H4 (cell line): ENCODE data around the gene VSIG2. TPM values are rescaled to one million over a fixed set of nuclear protein-coding genes. Genes with fewer than 3 reads are reported as not detected.

Source experiments
- DNase-seq: peaks from one replicate; pipeline ENCODE4 v3.0.0-alpha.2; 2015; ENCODE audit warnings: low spot score
- total RNA-seq: library from RNA; depleted of rRNA; stranded (reverse); fragments of >200 nt; shearing (Covaris generic); gene quantifications from 2 replicates; pipeline ENCODE4 v1.2.3, GENCODE V29; 2014; rRNA removed

VSIG2 gene
- total RNA-seq, 1 experiment from 2014 or later, result not detected

GRCh38 chr11:124724979-124725718 is 26.9 kb downstream of the VSIG2 start:
- DNase-seq, result no peak

GRCh38 chr11:124722176-124722575 is 29.9 kb downstream of the VSIG2 start:
- DNase-seq, result no peak

- no peak for DNase-seq
Measured at GRCh38 chr11:124719534-124719933, 32.5 kb downstream of the VSIG2 start.

GRCh38 chr11:124718801-124719200 is 33.3 kb downstream of the VSIG2 start:
- DNase-seq, result no peak

- no peak for DNase-seq
Measured at GRCh38 chr11:124717786-124718651, 34.0 kb downstream of the VSIG2 start.

GRCh38 chr11:124717421-124717785 is 34.7 kb downstream of the VSIG2 start:
- no peak for DNase-seq

GRCh38 chr11:124716591-124716990 is 35.5 kb downstream of the VSIG2 start:
- no peak for DNase-seq

GRCh38 chr11:124712392-124712791 is 39.7 kb downstream of the VSIG2 start:
- DNase-seq, result no peak

- DNase-seq, result no peak
Measured at GRCh38 chr11:124707829-124708228, 44.2 kb downstream of the VSIG2 start.

- no peak for DNase-seq
Measured at GRCh38 chr11:124700028-124700427, 52.0 kb downstream of the VSIG2 start.

- no peak for DNase-seq
Measured at GRCh38 chr11:124699547-124699946, 52.5 kb downstream of the VSIG2 start.

Other genes with a start within 250 kb of the VSIG2 start
- not detected in 2 replicates for gene OR8B12, start 208.6 kb downstream of the VSIG2 start, total RNA-seq
- not detected in 2 replicates for gene OR8A1, start 182.3 kb downstream of the VSIG2 start, total RNA-seq
- gene PANX3, start 140.8 kb downstream of the VSIG2 start, total RNA-seq, result not detected in 2 replicates
- 22.8 and 24.8 TPM in 2 replicates for gene TBRG1, start 129.4 kb downstream of the VSIG2 start, total RNA-seq
- gene SIAE, start 78.5 kb downstream of the VSIG2 start, total RNA-seq, result 18.7 and 22.8 TPM in 2 replicates
- 18.6 and 22.4 TPM in 2 replicates for gene SPA17, start 78.4 kb downstream of the VSIG2 start, total RNA-seq
- gene NRGN, start 12.3 kb downstream of the VSIG2 start, total RNA-seq, result 7.1 and 9.4 TPM in 2 replicates
- 0.33 TPM in 1 of 2 replicates, not detected in the other for gene ESAM, start 10.0 kb upstream of the VSIG2 start, total RNA-seq
- gene MSANTD2, start 48.2 kb upstream of the VSIG2 start, total RNA-seq, result 10.7 and 13.2 TPM in 2 replicates
- gene ROBO3, start 113.2 kb upstream of the VSIG2 start, total RNA-seq, result 8.9 and 9.4 TPM in 2 replicates
- gene ROBO4, start 145.6 kb upstream of the VSIG2 start, total RNA-seq, result 0.06 TPM in 1 of 2 replicates, not detected in the other
- not detected in 2 replicates for gene HEPN1, start 167.0 kb upstream of the VSIG2 start, total RNA-seq
- not detected in 2 replicates for gene HEPACAM, start 183.8 kb upstream of the VSIG2 start, total RNA-seq
- 3.2 and 4.3 TPM in 2 replicates for gene CCDC15, start 201.9 kb upstream of the VSIG2 start, total RNA-seq